Trophoblast cell (in vitro differentiated cells and primary cell): ENCODE measurements around the gene SLC10A1.

Experiments
- DNase-seq, 2 donors: peaks; one replicate each; pipeline ENCODE4 v3.0.0-alpha.2; 2016
- H2AFZ ChIP-seq: 2 replicates; pipeline ENCODE4 v1.6.1; 2013; ENCODE audit warnings: low read length, moderate library complexity, mild to moderate bottlenecking; ENCODE audit not compliant: insufficient read depth, poor library complexity
- H2AK5ac ChIP-seq: 2 replicates; pipeline ENCODE4 v1.6.1; 2013; ENCODE audit warnings: mild to moderate bottlenecking, low read length
- H2BK120ac ChIP-seq: 2 replicates; pipeline ENCODE4 v1.6.1; 2013; ENCODE audit warnings: low read length, mild to moderate bottlenecking, moderate library complexity; ENCODE audit not compliant: insufficient read depth, poor library complexity
- H2BK12ac ChIP-seq: 2 replicates; pipeline ENCODE4 v1.6.1; 2013; ENCODE audit warnings: mild to moderate bottlenecking, low read length, moderate library complexity
- H2BK5ac ChIP-seq: 2 replicates; pipeline ENCODE4 v1.6.1; 2013; ENCODE audit warnings: low read length, low read depth, moderate library complexity, mild to moderate bottlenecking; ENCODE audit not compliant: poor library complexity
- H3K14ac ChIP-seq: 2 replicates; pipeline ENCODE4 v1.6.1; 2013; ENCODE audit warnings: mild to moderate bottlenecking, low read length
- H3K18ac ChIP-seq: 2 replicates; pipeline ENCODE4 v1.6.1; 2013; ENCODE audit warnings: mild to moderate bottlenecking, low read length
- H3K23ac ChIP-seq: 2 replicates; pipeline ENCODE4 v1.6.1; 2013; ENCODE audit warnings: low read length
- H3K27ac ChIP-seq: 2 replicates; pipeline ENCODE4 v1.5.1; 2013; ENCODE audit warnings: low read depth, mild to moderate bottlenecking, inconsistent platforms, low read length, moderate library complexity
- H3K27me3 ChIP-seq: 2 replicates; pipeline ENCODE4 v1.6.1; 2013; ENCODE audit warnings: inconsistent platforms, mild to moderate bottlenecking, low read length, moderate library complexity; ENCODE audit not compliant: insufficient read depth
- H3K36me3 ChIP-seq, 2 experiments: 1 replicate in 1 of 2; 2 replicates in 1 of 2; pipeline ENCODE4 v1.6.1; 2013; ENCODE audit warnings: low read length in 2 of 2, mild to moderate bottlenecking in 2 of 2, moderate library complexity in 1 of 2; ENCODE audit not compliant: insufficient read depth in 2 of 2, control insufficient read depth in 1 of 2
- H3K4ac ChIP-seq: 2 replicates; pipeline ENCODE4 v1.6.1; 2013; ENCODE audit warnings: low read depth, mild to moderate bottlenecking, low read length, moderate library complexity
- H3K4me1 ChIP-seq, 2 experiments: 1 replicate in 1 of 2; 2 replicates in 1 of 2; pipeline ENCODE4 v1.6.1; 2013; ENCODE audit warnings: low read length in 2 of 2, mild to moderate bottlenecking in 2 of 2, moderate library complexity in 1 of 2; ENCODE audit not compliant: insufficient read depth in 2 of 2, control insufficient read depth in 1 of 2
- H3K4me2 ChIP-seq: 2 replicates; pipeline ENCODE4 v1.6.1; 2013; ENCODE audit warnings: inconsistent platforms, mild to moderate bottlenecking, low read length, moderate library complexity
- H3K4me3 ChIP-seq: 2 replicates; pipeline ENCODE4 v1.5.1; 2013; ENCODE audit warnings: mild to moderate bottlenecking, low read depth, low read length, inconsistent platforms
- H3K79me1 ChIP-seq: one replicate; pipeline ENCODE4 v1.6.1; 2013; ENCODE audit warnings: low read length
- H3K79me2 ChIP-seq: 2 replicates; pipeline ENCODE4 v1.6.1; 2013; ENCODE audit warnings: low read length, mild to moderate bottlenecking; ENCODE audit not compliant: control insufficient read depth, insufficient read depth, poor library complexity
- H3K9ac ChIP-seq: 2 replicates; pipeline ENCODE4 v1.6.1; 2013; ENCODE audit warnings: mild to moderate bottlenecking, low read length
- H3K9me3 ChIP-seq: 2 replicates; pipeline ENCODE4 v1.6.1; 2013; ENCODE audit warnings: low read depth, mild to moderate bottlenecking, control low read depth, inconsistent platforms, low read length; ENCODE audit not compliant: insufficient read depth
- H4K12ac ChIP-seq: 2 replicates; pipeline ENCODE4 v1.6.1; 2013; ENCODE audit warnings: low read depth, mild to moderate bottlenecking, low read length, moderate library complexity
- H4K8ac ChIP-seq: 2 replicates; pipeline ENCODE4 v1.6.1; 2013; ENCODE audit warnings: low read depth, mild to moderate bottlenecking, low read length, moderate library complexity
- H4K91ac ChIP-seq: one replicate; pipeline ENCODE4 v1.6.1; 2013; ENCODE audit warnings: low read depth, mild to moderate bottlenecking, low read length, moderate library complexity
- WGBS: extraction: QIAGEN DNeasy Blood & Tissue Kit; methylation state at CpG from one replicate; pipeline ENCODE4 v1.1.7; 2013; ENCODE audit warnings: missing lambda C conversion rate; ENCODE audit not compliant: insufficient read length, insufficient coverage; ENCODE audit errors: extremely low coverage; 5-methylcytosine and 5-hydroxymethylcytosine counted together

SLC10A1 gene

GRCh38 chr14:69842686-69843420 is 45.8 kb upstream of the SLC10A1 start:
- 100% methylated on average over 1 of the region's 13 CpGs for WGBS
- Histone ChIP-seq H3K27ac (no peak overlapping the region), H3K79me1 (no peaks in the 10 kb centered on the region), H3K9ac (no peak overlapping the region), H3K9me3 (no peaks in the 10 kb centered on the region), H3K4me2 (no peak overlapping the region), H3K36me3 (no peaks in the 10 kb centered on the region), H2AK5ac (no peak overlapping the region), H2AFZ (no peak overlapping the region), H2BK5ac (no peak overlapping the region), H3K4me3 (no peak overlapping the region), H3K79me2 (no peaks in the 10 kb centered on the region), H3K23ac (no peak overlapping the region), H3K14ac (no peak overlapping the region), H3K27me3 (no peaks in the 10 kb centered on the region), H3K18ac (no peak overlapping the region), H2BK120ac (no peak overlapping the region), H3K4ac (no peak overlapping the region), H4K12ac (no peak overlapping the region), H4K8ac (no peak overlapping the region), H4K91ac (no peak overlapping the region), H3K4me1 (no peaks in the 10 kb centered on the region), H2BK12ac (no peak overlapping the region)
- no peak for DNase-seq

- no peaks in the 10 kb centered on the region for H3K79me1 ChIP-seq
- H3K9me3 ChIP-seq, result no peaks in the 10 kb centered on the region
- no peak overlapping the region for H3K4ac ChIP-seq
Measured at GRCh38 chr14:69841656-69842055, 44.6 kb upstream of the SLC10A1 start.

GRCh38 chr14:69839661-69840060 is 42.6 kb upstream of the SLC10A1 start:
- H3K4me2 ChIP-seq, result no peak overlapping the region
- no peak overlapping the region for H3K4ac ChIP-seq
- no peak overlapping the region for H3K9ac ChIP-seq
- no peaks in the 10 kb centered on the region for H3K9me3 ChIP-seq
- H3K36me3 ChIP-seq, result no peaks in the 10 kb centered on the region
- no peak overlapping the region for H3K4me3 ChIP-seq
- no peaks in the 10 kb centered on the region for H3K4me1 ChIP-seq
- H2AK5ac ChIP-seq, result no peak overlapping the region
- no peaks in the 10 kb centered on the region for H3K79me2 ChIP-seq
- no peaks in the 10 kb centered on the region for H3K79me1 ChIP-seq
- no CpG with 5 or more reads among the region's 3 CpGs for WGBS
- no peak overlapping the region for H4K8ac ChIP-seq
- no peak overlapping the region for H3K14ac ChIP-seq
- no peak overlapping the region for H4K91ac ChIP-seq
- peak overlapping the region; percentile 28 for H3K23ac ChIP-seq
- H2BK12ac ChIP-seq, result no peak overlapping the region
- H3K18ac ChIP-seq, result no peak overlapping the region
- H2BK120ac ChIP-seq, result no peak overlapping the region
- no peak overlapping the region for H2AFZ ChIP-seq
- H3K27ac ChIP-seq, result no peak overlapping the region
- no peaks in the 10 kb centered on the region for H3K27me3 ChIP-seq
- no peak overlapping the region for H2BK5ac ChIP-seq
- H4K12ac ChIP-seq, result no peak overlapping the region
- DNase-seq, result no peak

More at GRCh38 chr14:69841656-69842055, 44.6 kb upstream of the SLC10A1 start:
- Histone ChIP-seq H3K27ac (no peak overlapping the region), H4K91ac (no peak overlapping the region), H3K4me2 (no peak overlapping the region), H2AK5ac (no peak overlapping the region), H2BK5ac (no peak overlapping the region), H3K27me3 (no peaks in the 10 kb centered on the region), H4K12ac (no peak overlapping the region), H3K23ac (no peak overlapping the region), H3K4me3 (no peak overlapping the region), H3K79me2 (no peaks in the 10 kb centered on the region), H4K8ac (no peak overlapping the region), H2AFZ (no peak overlapping the region), H3K4me1 (no peaks in the 10 kb centered on the region), H2BK120ac (no peak overlapping the region), H2BK12ac (no peak overlapping the region), H3K18ac (no peak overlapping the region), H3K36me3 (no peaks in the 10 kb centered on the region), H3K9ac (no peak overlapping the region), H3K14ac (no peak overlapping the region)
- DNase-seq, result no peak
- no CpG with 5 or more reads among the region's 5 CpGs for WGBS

- Histone ChIP-seq H2AFZ (no peak overlapping the region), H2BK120ac (no peak overlapping the region), H3K27me3 (no peaks in the 10 kb centered on the region), H3K79me1 (no peaks in the 10 kb centered on the region), H3K14ac (no peak overlapping the region), H3K4me1 (no peaks in the 10 kb centered on the region), H3K18ac (no peak overlapping the region), H3K79me2 (no peaks in the 10 kb centered on the region), H3K36me3 (no peaks in the 10 kb centered on the region), H4K8ac (no peak overlapping the region), H3K4me3 (no peak overlapping the region), H2BK12ac (no peak overlapping the region), H2AK5ac (no peak overlapping the region), H4K91ac (no peak overlapping the region), H3K4ac (no peak overlapping the region), H3K23ac (no peak overlapping the region), H3K4me2 (no peak overlapping the region), H3K27ac (no peak overlapping the region), H4K12ac (no peak overlapping the region), H3K9ac (no peak overlapping the region), H2BK5ac (no peak overlapping the region), H3K9me3 (no peaks in the 10 kb centered on the region)
- no CpG with 5 or more reads among the region's 3 CpGs for WGBS
- no peak for DNase-seq
Measured at GRCh38 chr14:69838881-69839416, 41.9 kb upstream of the SLC10A1 start.
